Activated gamma-delta T cell treated with anti-CD3 and anti-CD28 coated beads, Interleukin-2, amount 50 U/mL, for 16 hours (primary cell): ENCODE results near the gene TMX1.

Source experiments
- DNase-seq: peaks from one replicate; pipeline ENCODE4 v3.0.0-alpha.2; 2020; ENCODE audit warnings: low read depth

TMX1 gene

GRCh38 chr14:51242545-51243490 lies 2.8 kb downstream of the TMX1 start:
- no peak for DNase-seq

- DNase-seq = no peak
These were observed 4.5 kb downstream of the TMX1 start for GRCh38 chr14:51244591-51244990.

- no peak for DNase-seq
These were observed 6.0 kb downstream of the TMX1 start for GRCh38 chr14:51246032-51246431.

- DNase-seq = no peak
These were observed 8.3 kb downstream of the TMX1 start for GRCh38 chr14:51248016-51248987.

GRCh38 chr14:51251486-51251885 lies 11.4 kb downstream of the TMX1 start:
- no peak for DNase-seq

GRCh38 chr14:51253880-51254279 lies 13.8 kb downstream of the TMX1 start:
- no peak for DNase-seq

GRCh38 chr14:51258280-51258679 lies 18.2 kb downstream of the TMX1 start:
- DNase-seq = no peak

- DNase-seq = no peak
These were observed 18.7 kb downstream of the TMX1 start for GRCh38 chr14:51258788-51259187.

GRCh38 chr14:51260225-51260624 lies 20.2 kb downstream of the TMX1 start:
- DNase-seq = no peak

- no peak for DNase-seq
These were observed 21.1 kb downstream of the TMX1 start for GRCh38 chr14:51261151-51261550.

GRCh38 chr14:51262868-51263267 lies 22.8 kb downstream of the TMX1 start:
- DNase-seq = no peak

GRCh38 chr14:51269634-51270033 lies 29.6 kb downstream of the TMX1 start:
- DNase-seq = no peak

- no peak for DNase-seq
These were observed 36.6 kb downstream of the TMX1 start for GRCh38 chr14:51276605-51277004.

- no peak for DNase-seq
These were observed 37.8 kb downstream of the TMX1 start for GRCh38 chr14:51277753-51278415.

GRCh38 chr14:51282517-51282916 lies 42.5 kb downstream of the TMX1 start:
- DNase-seq = no peak

- no peak for DNase-seq
These were observed 43.5 kb downstream of the TMX1 start for GRCh38 chr14:51283402-51284085.

GRCh38 chr14:51284241-51284640 lies 44.2 kb downstream of the TMX1 start:
- no peak for DNase-seq

- no peak for DNase-seq
These were observed 45.1 kb downstream of the TMX1 start for GRCh38 chr14:51285120-51285519.

- no peak for DNase-seq
These were observed 49.1 kb downstream of the TMX1 start for GRCh38 chr14:51289169-51289568.

GRCh38 chr14:51290132-51290531 lies 50.1 kb downstream of the TMX1 start:
- DNase-seq = no peak

GRCh38 chr14:51291016-51291415 lies 51.0 kb downstream of the TMX1 start:
- DNase-seq = no peak
